Subcutaneous adipose tissue (tissue), 4 donors: Measurements from ENCODE around the gene LILRB3. TPM values are rescaled to one million over a fixed set of nuclear protein-coding genes. Genes with fewer than 3 reads are reported as not detected.

Experiments used
- CTCF ChIP-seq: fragments of 450-650 bp; IDR thresholded peaks from one replicate; pipeline ENCODE4 v1.5.1; 2016; ENCODE audit warnings: low read depth, mild to moderate bottlenecking, control low read depth, antibody characterized with exemption, moderate library complexity
- total RNA-seq, 4 donors: library from RNA; depleted of rRNA; stranded (reverse); fragments of >200 nt; gene quantifications; one replicate each; pipeline ENCODE4 v1.1.0, GENCODE V29; 2016

Gene LILRB3
- total RNA-seq, 4 donors from 2014 or later, result 16.0 to 156 (median 43.1) TPM

DNA sequence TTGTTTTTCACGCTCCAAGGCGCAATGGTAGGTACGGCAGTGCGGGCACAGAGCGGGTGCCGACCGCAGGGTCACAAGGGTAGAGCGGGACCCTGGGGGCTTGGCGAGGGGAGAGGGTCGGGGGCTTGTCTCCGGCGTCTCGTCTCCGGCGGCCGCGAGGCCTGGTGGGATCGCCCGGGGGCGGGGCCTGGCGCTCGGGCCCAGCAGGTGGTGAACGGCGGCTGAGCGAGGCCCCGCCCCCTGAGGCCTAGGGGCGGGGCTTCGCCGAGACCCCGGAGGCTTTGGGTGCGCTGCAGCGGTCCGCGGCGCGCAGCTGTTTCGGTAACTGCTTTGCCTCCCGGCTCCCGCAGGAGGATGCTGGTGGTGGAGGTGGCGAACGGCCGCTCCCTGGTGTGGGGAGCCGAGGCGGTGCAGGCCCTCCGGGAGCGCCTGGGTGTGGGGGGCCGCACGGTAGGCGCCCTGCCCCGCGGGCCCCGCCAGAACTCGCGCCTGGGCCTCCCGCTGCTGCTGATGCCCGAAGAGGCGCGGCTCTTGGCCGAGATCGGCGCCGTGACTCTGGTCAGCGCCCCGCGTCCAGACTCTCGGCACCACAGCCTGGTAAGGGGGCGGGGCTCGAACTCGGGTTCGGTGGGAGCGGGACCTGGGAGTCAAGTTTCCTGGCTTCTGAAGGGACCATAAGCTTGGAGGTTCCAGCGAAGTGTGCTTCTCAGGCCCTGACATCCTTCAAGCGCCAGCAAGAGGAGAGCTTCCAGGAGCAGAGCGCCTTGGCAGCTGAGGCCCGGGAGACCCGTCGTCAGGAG, 31.6 kb downstream of the LILRB3 start, which contains the start of gene TSEN34:
TSEN34 (plus strand) TSS at position 298 of the 800 bp plus-strand sequence; CDS start at position 355, 57 bp downstream.
- no peak for TF ChIP-seq CTCF

GRCh38 chr19:54190503-54191010, 32.2 kb downstream of the LILRB3 start:
- no peak for TF ChIP-seq CTCF

GRCh38 chr19:54189735-54190502, 32.9 kb downstream of the LILRB3 start:
- no peak for TF ChIP-seq CTCF

- no peak for TF ChIP-seq CTCF
Measured at GRCh38 chr19:54189145-54189734, 33.6 kb downstream of the LILRB3 start, which contains the start of gene MBOAT7. TSS of gene MBOAT7 (minus strand) at chr19:54189580. CDS start at chr19:54188508, 1,072 bp downstream.

DNA sequence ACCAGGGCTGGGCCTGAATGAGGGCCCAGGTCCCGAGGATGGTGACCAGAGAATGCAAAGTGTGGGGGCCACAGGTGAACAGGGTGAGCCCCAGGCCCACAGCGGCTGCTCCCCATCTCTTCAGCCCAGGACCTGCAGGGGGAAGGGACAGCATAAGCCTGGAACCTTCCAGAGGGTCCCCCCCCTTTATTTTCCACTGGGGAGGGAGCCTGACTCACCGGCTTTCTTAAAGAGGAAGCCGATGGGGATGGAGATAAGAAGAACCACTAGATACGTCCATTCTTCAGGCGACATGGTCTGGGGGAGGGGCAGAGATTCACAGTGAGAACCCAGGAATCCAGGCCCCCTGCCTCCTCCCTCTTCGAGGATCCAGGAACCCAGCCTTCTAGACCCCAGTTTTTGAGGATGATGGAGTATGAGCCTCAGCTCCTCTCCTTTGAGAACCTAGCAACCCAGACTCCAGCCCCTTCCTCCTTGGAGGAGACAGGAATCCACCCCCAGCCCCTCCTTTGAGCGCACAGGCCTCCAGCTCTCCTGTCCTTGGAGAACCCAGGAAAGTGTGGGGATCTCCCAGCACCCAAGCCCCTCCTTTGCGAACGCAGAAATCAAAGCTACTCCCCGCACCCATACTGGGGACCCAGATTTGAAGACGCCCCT, 34.5 kb downstream of the LILRB3 start:
- TF ChIP-seq CTCF, result no peak

- TF ChIP-seq CTCF, result no peak
Measured at GRCh38 chr19:54186934-54187381, 35.8 kb downstream of the LILRB3 start.
